HepG2 (cell line): ENCODE measurements around the gene EDEM1. TPM values are rescaled to one million over a fixed set of nuclear protein-coding genes. Genes with fewer than 3 reads are reported as not detected.

ENCODE experiments used
- AHDC1 ChIP-seq: sonication (generic); formaldehyde crosslinking; IDR thresholded peaks from 2 replicates; pipeline ENCODE4 v1.5.1; 2020; ENCODE audit warnings: mild to moderate bottlenecking, missing genetic modification reagents, borderline replicate concordance
- KAT8 ChIP-seq: IDR thresholded peaks from 2 replicates; pipeline ENCODE4 v1.6.1; 2016; ENCODE audit warnings: missing genetic modification reagents, missing compliant biosample characterization
- MTERF4 ChIP-seq: sonication (generic); formaldehyde crosslinking; IDR thresholded peaks from 2 replicates; pipeline ENCODE4 v1.8.0; 2023; ENCODE audit warnings: mild to moderate bottlenecking, missing genetic modification reagents
- SYNCRIP ChIP-seq: fragments of 200-400 bp; formaldehyde crosslinking; IDR thresholded peaks from 2 replicates; pipeline ENCODE4 v1.6.1; 2018; ENCODE audit warnings: mild to moderate bottlenecking, low read depth, low read length; ENCODE audit not compliant: insufficient read depth
- ZNF33A ChIP-seq: sonication (generic); formaldehyde crosslinking; IDR thresholded peaks from 2 replicates; pipeline ENCODE4 v1.5.1; 2020; ENCODE audit warnings: missing genetic modification reagents, mild to moderate bottlenecking, moderate library complexity, borderline replicate concordance
- ZNF446 ChIP-seq: sonication (generic); formaldehyde crosslinking; IDR thresholded peaks from 2 replicates; pipeline ENCODE4 v1.5.0; 2020; ENCODE audit warnings: mild to moderate bottlenecking, missing genetic modification reagents
- ZNF547 ChIP-seq: sonication (generic); formaldehyde crosslinking; IDR thresholded peaks from 2 replicates; pipeline ENCODE4 v1.5.1; 2020; ENCODE audit warnings: mild to moderate bottlenecking, missing genetic modification reagents
- ZNF710 ChIP-seq: sonication (generic); formaldehyde crosslinking; IDR thresholded peaks from 2 replicates; pipeline ENCODE4 v1.5.0; 2020; ENCODE audit warnings: mild to moderate bottlenecking, missing genetic modification reagents, borderline replicate concordance
- polyA plus RNA-seq, 8 experiments: library from polyadenylated mRNA; depleted of rRNA in 3 of 8; stranded (reverse) in 7 of 8; unstranded in 1 of 8; fragments of >200 nt; fragmentation: Illumina TruSeq in 4 of 8; extraction: Trizol in 4 of 8; gene quantifications; 2 replicates each; pipeline versions ENCODE4 v1.2.1 to v1.2.3, GENCODE V29; 2011 to 2016; ENCODE audit warnings: low read depth in 4 of 8, missing spikeins in 1 of 8, mixed read lengths in 1 of 8; ENCODE audit not compliant: insufficient read depth in 1 of 8
- total RNA-seq, 5 experiments: library from RNA; depleted of rRNA; stranded (reverse); fragments of >200 nt; fragmentation: Illumina TruSeq; extraction: Trizol; gene quantifications; 2 replicates each; pipeline ENCODE4 v1.2.3, GENCODE V29; 2016; ENCODE audit warnings: low read depth in 1 of 5

The EDEM1 gene
- total and polyA plus RNA-seq, 2 of the 13 experiments (the other 11 are each of a cell fraction or from before 2014, with no cell fraction given), result 13.8 to 25.8 TPM

- TF ChIP-seq ZNF710 (CRISPR knock-in tag), result no peak
- no peak for TF ChIP-seq ZNF547 (CRISPR knock-in tag)
- peak; percentile 72; the same call in 1 of the 2 replicates for TF ChIP-seq AHDC1 (CRISPR knock-in tag)
- no peak for TF ChIP-seq ZNF33A (CRISPR knock-in tag)
- TF ChIP-seq SYNCRIP, result no peak
- TF ChIP-seq ZNF446 (CRISPR knock-in tag), result no peak
- 0 out of 2 replicates have a peak, but pooled peaks have one; percentile 29 for TF ChIP-seq KAT8
- no peak for TF ChIP-seq MTERF4
These were observed 49.1 kb upstream of the EDEM1 start (continued) for GRCh38 chr3:5138214-5138981.
